OCI-M2 (cell line): ENCODE data around the gene NF2.

Experiments
- DNase-seq: peaks from one replicate; lab custom pipeline; 2025; ENCODE audit not compliant: unreplicated experiment; lab: John Stamatoyannopoulos, UW

Gene NF2

GRCh38 chr22:29738118-29738815 lies 134.8 kb downstream of the NF2 start:
- DNase-seq, result no peak

DNA sequence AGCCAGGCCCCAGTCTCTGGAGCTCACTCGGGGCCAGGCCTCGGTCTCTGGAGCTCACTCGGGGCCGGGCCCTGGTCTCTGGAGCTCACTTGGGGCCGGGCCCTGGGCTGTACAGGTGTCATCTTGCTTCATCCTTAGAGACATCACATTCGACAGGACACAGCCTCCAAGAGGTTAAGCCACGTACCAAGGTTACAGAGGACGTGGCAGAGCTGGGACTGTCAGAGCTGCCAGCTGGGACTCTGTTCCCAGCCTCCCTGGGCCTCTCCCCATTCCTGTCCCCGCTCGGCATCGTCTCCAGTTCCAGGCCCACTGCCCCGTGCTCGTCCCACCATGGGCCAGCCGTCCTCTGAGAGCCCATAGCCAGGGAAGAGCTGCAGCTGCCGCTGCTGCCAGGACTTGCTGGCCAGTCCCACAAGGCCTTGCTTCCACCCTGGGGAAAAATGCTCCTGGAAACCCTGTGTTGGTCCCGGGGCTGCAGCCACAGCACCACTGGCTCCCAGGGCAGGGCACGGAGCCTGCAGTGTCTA lies 136.0 kb downstream of the NF2 start:
- no peak for DNase-seq

- no peak for DNase-seq
Observed at GRCh38 chr22:29740216-29740615, 136.8 kb downstream of the NF2 start.

DNA sequence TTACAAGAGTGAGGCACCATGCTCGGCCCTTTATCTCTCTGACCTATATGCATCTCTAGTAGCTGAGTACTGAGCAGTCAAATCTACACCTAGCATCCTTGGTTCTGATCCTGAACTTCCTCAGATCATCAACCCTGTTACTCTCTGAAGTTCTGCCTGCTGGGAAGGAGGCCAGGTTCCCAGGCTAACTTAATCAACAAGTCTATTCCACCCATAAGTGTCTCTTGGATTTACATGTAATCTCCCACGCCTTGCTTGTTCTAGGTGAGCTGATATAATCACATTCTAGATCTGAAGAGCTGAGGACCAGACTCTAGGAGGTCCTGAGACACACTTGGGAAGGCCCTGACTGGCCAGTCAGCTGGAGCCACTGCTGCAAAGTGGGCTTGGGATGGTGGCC lies 138.5 kb downstream of the NF2 start:
- DNase-seq, result no peak

DNA sequence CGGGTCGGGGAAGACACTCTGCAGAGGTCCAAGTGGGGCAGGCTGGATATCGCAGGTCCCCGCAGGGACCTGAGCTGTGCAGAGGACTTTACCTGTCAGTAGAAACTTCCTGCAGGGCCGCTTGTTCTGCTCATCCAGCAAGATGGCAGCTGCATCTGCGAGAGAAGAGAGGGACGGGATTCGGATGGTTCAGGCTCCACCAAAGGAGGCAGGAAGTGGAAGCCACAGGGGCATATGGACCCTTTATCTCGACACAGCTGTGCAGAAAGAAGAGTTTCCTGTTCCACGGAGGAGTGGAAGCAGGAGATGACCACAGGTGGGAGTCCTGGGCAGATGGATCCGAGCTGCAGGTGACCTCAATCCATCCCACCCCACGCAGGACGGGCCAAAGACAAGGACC lies 138.9 kb downstream of the NF2 start:
- no peak for DNase-seq

- DNase-seq, result no peak
Observed at GRCh38 chr22:29744902-29745301, 141.5 kb downstream of the NF2 start.

DNA sequence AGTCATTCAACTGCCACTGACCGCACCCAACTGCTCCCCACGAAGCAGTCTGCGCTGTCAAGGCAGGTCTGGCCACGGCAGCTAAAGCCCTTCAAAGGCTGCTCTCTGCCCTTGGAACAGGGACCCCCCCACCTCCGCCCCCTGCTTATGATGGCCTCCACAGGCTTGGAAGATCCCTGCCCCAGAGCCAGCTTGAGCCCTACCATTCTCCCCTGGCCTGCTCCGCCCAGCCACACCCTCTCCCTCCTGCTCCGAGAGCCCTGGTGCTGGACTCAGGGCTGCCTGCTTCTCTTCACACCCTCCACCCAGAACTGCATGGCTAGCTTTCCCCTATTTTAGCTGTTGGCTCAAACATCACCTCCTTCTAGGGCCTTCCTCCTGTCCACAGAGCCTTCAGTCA lies 144.4 kb downstream of the NF2 start:
- no peak for DNase-seq
